ENCODE measurements around the gene PPP1R9A. TPM values are rescaled to one million over a fixed set of nuclear protein-coding genes. Genes with fewer than 3 reads are reported as not detected.

Gene PPP1R9A
- total and polyA plus RNA-seq, 4 donors: 2.2 to 59.1 (median 14.6) TPM

DNA sequence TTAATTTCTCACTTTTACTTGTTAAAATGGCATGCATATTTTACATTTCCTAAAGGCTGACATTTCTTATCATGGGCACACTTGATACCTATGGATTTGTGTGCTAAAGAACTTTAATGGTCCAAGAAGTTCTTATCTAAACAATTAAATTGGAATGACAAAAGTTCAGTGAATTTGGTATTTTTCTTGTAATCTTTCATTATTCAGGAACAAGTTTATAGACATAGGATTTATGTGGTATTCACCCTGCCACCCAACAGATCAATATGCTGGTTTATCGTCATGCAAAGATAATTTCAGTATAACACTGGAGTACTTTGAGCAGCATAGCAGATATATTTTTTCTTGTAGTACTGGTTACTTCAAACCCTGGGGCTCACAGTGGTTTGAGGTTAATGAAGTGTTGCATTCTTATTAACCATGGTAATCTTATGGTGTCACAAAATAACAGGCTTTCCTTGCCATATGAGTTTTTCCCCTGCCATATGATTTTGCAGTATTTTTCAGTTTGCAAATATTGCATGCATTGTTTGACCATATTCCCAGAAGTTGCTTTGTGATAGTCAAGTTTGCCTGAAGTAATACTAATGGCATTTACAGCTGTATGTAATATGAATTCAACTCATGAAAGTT lies 148.8 kb downstream of the PPP1R9A start:
- 87 to 91% methylated on average over 1 of the region's 1 CpG for WGBS, 2 donors
- Histone ChIP-seq H3K36me3 (ENCODE audit: control insufficient read depth in 4 of 4, insufficient read depth in 4 of 4, low read length in 4 of 4) (no peaks in the 10 kb centered on the region), H3K27me3 (ENCODE audit: control insufficient read depth in 3 of 3, insufficient read depth in 3 of 3, low read length in 2 of 3) (no peaks in the 10 kb centered on the region), H3K4me1 (ENCODE audit: control insufficient read depth in 5 of 5, insufficient read depth in 5 of 5, low read length in 5 of 5) (peaks cover 0 to 9% (median 0%) of the 10 kb centered on the region in 5 donors), H3K9ac (ENCODE audit: insufficient read depth in 1 of 2, low read length in 2 of 2) (no peak overlapping the region), H3K27ac (ENCODE audit: low read depth in 1 of 2, low read length in 1 of 2) (no peak overlapping the region), H3K4me3 (no peak overlapping the region), H3K9me3 (ENCODE audit: control insufficient read depth in 4 of 4, insufficient read depth in 3 of 4, low read length in 3 of 4) (no peaks in the 10 kb centered on the region)
- DNase-seq: peak in 2 of 3 donors; percentile 47 to 62
- TF ChIP-seq, protein P1, sequence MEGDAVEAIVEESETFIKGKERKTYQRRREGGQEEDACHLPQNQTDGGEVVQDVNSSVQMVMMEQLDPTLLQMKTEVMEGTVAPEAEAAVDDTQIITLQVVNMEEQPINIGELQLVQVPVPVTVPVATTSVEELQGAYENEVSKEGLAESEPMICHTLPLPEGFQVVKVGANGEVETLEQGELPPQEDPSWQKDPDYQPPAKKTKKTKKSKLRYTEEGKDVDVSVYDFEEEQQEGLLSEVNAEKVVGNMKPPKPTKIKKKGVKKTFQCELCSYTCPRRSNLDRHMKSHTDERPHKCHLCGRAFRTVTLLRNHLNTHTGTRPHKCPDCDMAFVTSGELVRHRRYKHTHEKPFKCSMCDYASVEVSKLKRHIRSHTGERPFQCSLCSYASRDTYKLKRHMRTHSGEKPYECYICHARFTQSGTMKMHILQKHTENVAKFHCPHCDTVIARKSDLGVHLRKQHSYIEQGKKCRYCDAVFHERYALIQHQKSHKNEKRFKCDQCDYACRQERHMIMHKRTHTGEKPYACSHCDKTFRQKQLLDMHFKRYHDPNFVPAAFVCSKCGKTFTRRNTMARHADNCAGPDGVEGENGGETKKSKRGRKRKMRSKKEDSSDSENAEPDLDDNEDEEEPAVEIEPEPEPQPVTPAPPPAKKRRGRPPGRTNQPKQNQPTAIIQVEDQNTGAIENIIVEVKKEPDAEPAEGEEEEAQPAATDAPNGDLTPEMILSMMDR (IDR thresholded peaks at IDR 0.05; ENCODE audit: control extremely low read depth, extremely low read depth): no peak
- no peak for ATAC-seq (ENCODE audit: insufficient read depth, low FRiP score)

DNA sequence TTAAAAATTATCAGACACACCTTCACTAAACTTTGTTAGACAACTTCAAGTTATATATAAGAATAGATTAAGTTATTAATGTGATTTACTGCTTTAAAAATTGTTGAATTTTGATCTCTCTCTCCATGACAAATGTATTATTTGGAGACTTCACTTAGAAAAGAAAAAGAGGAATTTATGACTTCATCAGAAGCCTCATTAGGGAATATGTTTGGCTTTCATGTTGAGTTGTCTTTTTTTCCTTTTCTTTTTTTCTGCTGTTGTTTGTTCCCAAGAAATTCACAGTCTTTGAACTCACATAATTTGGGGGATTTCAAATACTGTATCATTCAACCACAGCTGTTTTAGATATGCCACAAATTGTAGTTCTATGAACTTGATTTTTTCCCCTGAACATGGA lies 149.5 kb downstream of the PPP1R9A start:
- H3K4me3 ChIP-seq: no peak overlapping the region
- TF ChIP-seq, protein P1 (IDR thresholded peaks at IDR 0.05; ENCODE audit: control extremely low read depth, extremely low read depth): no peak
- DNase-seq: peak in 1 of 3 donors; percentile 26
- no peak overlapping the region for H3K27ac ChIP-seq (ENCODE audit: low read depth in 1 of 2, low read length in 1 of 2)
- peaks cover 0 to 9% (median 0%) of the 10 kb centered on the region in 5 donors for H3K4me1 ChIP-seq (ENCODE audit: control insufficient read depth in 5 of 5, insufficient read depth in 5 of 5, low read length in 5 of 5)
- H3K27me3 ChIP-seq (ENCODE audit: control insufficient read depth in 3 of 3, insufficient read depth in 3 of 3, low read length in 2 of 3): no peaks in the 10 kb centered on the region
- ATAC-seq (ENCODE audit: insufficient read depth, low FRiP score): no peak
- no peak overlapping the region for H3K9ac ChIP-seq (ENCODE audit: insufficient read depth in 1 of 2, low read length in 2 of 2)
- H3K9me3 ChIP-seq (ENCODE audit: control insufficient read depth in 4 of 4, insufficient read depth in 3 of 4, low read length in 3 of 4): no peaks in the 10 kb centered on the region
- no peaks in the 10 kb centered on the region for H3K36me3 ChIP-seq (ENCODE audit: control insufficient read depth in 4 of 4, insufficient read depth in 4 of 4, low read length in 4 of 4)

DNA sequence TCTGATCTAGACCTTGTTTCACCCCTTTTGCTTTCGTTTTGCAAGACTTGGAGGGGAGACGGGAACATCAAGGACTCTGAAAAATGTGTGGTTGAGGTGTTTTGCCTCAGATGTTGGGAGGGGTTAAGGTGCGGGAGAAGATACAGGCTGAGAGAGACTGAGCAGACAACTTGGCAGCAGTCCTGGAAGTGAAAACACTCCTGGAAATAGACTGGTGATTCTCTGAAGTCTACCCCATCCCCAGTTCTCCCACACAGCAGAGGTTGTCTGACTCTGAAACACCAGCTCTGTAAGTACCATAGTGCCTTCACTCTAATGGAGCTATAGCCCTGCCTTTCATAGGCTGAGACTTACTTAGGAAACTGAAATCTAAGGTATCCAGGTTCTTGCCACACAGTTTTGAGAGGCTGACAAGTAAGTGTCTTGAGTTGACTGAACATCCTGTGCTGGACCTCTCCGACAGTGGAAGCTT lies 152.5 kb downstream of the PPP1R9A start:
- Histone ChIP-seq H3K36me3 (ENCODE audit: control insufficient read depth in 4 of 4, insufficient read depth in 4 of 4, low read length in 4 of 4) (no peaks in the 10 kb centered on the region), H3K27ac (ENCODE audit: low read depth in 1 of 2, low read length in 1 of 2) (peak overlapping the region in 1 of 2 donors; percentile 18), H3K27me3 (ENCODE audit: control insufficient read depth in 3 of 3, insufficient read depth in 3 of 3, low read length in 2 of 3) (no peaks in the 10 kb centered on the region), H3K4me1 (ENCODE audit: control insufficient read depth in 5 of 5, insufficient read depth in 5 of 5, low read length in 5 of 5) (peaks cover 0 to 9% (median 0%) of the 10 kb centered on the region in 5 donors), H3K4me3 (no peak overlapping the region), H3K9me3 (ENCODE audit: control insufficient read depth in 4 of 4, insufficient read depth in 3 of 4, low read length in 3 of 4) (no peaks in the 10 kb centered on the region), H3K9ac (ENCODE audit: insufficient read depth in 1 of 2, low read length in 2 of 2) (no peak overlapping the region)
- ATAC-seq (ENCODE audit: insufficient read depth, low FRiP score) (peak; percentile 43), DNase-seq (no peak)
- TF ChIP-seq, protein P1 (IDR thresholded peaks at IDR 0.05; ENCODE audit: control extremely low read depth, extremely low read depth): no peak
- 55 to 74% methylated on average over 4 of the region's 4 CpGs for WGBS, 2 donors

DNA sequence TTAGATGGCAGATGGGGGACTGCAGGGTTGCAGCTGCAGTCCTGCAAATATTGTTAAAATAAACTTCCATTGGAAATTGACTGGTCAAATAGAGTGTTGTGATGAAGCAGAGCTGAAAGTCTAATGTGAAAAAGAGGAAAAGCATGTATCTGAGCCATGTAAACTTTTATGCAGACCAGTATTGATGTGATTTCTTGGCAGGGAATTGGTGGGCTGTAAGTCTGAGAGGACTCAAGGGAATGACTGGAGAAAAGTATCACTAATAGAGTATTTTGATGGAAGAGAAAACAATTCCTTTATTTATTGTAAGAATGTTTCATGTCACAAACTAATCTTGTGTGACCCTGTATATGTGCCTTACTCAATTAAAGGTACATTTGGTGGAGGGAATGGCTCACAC lies 155.5 kb downstream of the PPP1R9A start:
- Histone ChIP-seq H3K4me3 (no peak overlapping the region), H3K9me3 (ENCODE audit: control insufficient read depth in 4 of 4, insufficient read depth in 3 of 4, low read length in 3 of 4) (no peaks in the 10 kb centered on the region), H3K36me3 (ENCODE audit: control insufficient read depth in 4 of 4, insufficient read depth in 4 of 4, low read length in 4 of 4) (no peaks in the 10 kb centered on the region), H3K27ac (ENCODE audit: low read depth in 1 of 2, low read length in 1 of 2) (no peak overlapping the region), H3K9ac (ENCODE audit: insufficient read depth in 1 of 2, low read length in 2 of 2) (no peak overlapping the region), H3K4me1 (ENCODE audit: control insufficient read depth in 5 of 5, insufficient read depth in 5 of 5, low read length in 5 of 5) (peaks cover 0 to 7% (median 2%) of the 10 kb centered on the region in 5 donors), H3K27me3 (ENCODE audit: control insufficient read depth in 3 of 3, insufficient read depth in 3 of 3, low read length in 2 of 3) (no peaks in the 10 kb centered on the region)
- DNase-seq: no peak
- TF ChIP-seq, protein P1 (IDR thresholded peaks at IDR 0.05; ENCODE audit: control extremely low read depth, extremely low read depth): no peak
- no peak for ATAC-seq (ENCODE audit: insufficient read depth, low FRiP score)

All from lung (tissue), 12 donors.